Smooth muscle cell (in vitro differentiated cells): ENCODE measurements around the gene PSMA2. TPM values are rescaled to one million over a fixed set of nuclear protein-coding genes. Genes with fewer than 3 reads are reported as not detected.

Experiments
- DNase-seq: peaks from one replicate; lab custom pipeline; 2025; ENCODE audit not compliant: unreplicated experiment; lab: John Stamatoyannopoulos, UW
- H2AFZ ChIP-seq: fragments of 200-600 bp; sonication (generic); 2 replicates; pipeline ENCODE4 v1.6.0; 2016; ENCODE audit warnings: antibody characterized with exemption, low read depth, mild to moderate bottlenecking
- H3F3A ChIP-seq: fragments of 200-600 bp; sonication (generic); 2 replicates; pipeline ENCODE4 v1.6.0; 2017; ENCODE audit warnings: antibody characterized with exemption, low read depth
- H3K27ac ChIP-seq: fragments of 200-600 bp; sonication (generic); 2 replicates; pipeline ENCODE4 v1.5.1; 2016; ENCODE audit warnings: low read depth, mild to moderate bottlenecking
- H3K27me3 ChIP-seq: fragments of 200-600 bp; sonication (generic); 2 replicates; pipeline ENCODE4 v1.6.1; 2016; ENCODE audit warnings: low read depth, mild to moderate bottlenecking
- H3K36me3 ChIP-seq: fragments of 200-600 bp; sonication (generic); 2 replicates; pipeline ENCODE4 v1.5.1; 2016; ENCODE audit warnings: low read depth
- H3K4me1 ChIP-seq: fragments of 200-600 bp; sonication (generic); 2 replicates; pipeline ENCODE4 v1.5.1; 2016; ENCODE audit warnings: low read depth
- H3K4me2 ChIP-seq: fragments of 200-600 bp; sonication (generic); 2 replicates; pipeline ENCODE4 v1.6.0; 2016; ENCODE audit warnings: mild to moderate bottlenecking
- H3K4me3 ChIP-seq: fragments of 200-600 bp; sonication (generic); 2 replicates; pipeline ENCODE4 v1.5.1; 2016; ENCODE audit warnings: mild to moderate bottlenecking
- H3K79me2 ChIP-seq: fragments of 200-600 bp; sonication (generic); 2 replicates; pipeline ENCODE4 v1.6.0; 2016; ENCODE audit warnings: low read depth, mild to moderate bottlenecking
- H3K9ac ChIP-seq: fragments of 200-600 bp; sonication (generic); 2 replicates; pipeline ENCODE4 v1.6.0; 2016; ENCODE audit warnings: low read depth
- H3K9me3 ChIP-seq: fragments of 200-600 bp; sonication (generic); replicated peaks from 2 replicates; pipeline ENCODE4 v1.5.1; 2016; ENCODE audit warnings: low read depth
- H4K20me1 ChIP-seq: fragments of 200-600 bp; sonication (generic); 2 replicates; pipeline ENCODE4 v1.6.0; 2016; ENCODE audit warnings: low read depth
- CTCF ChIP-seq: fragments of 200-600 bp; sonication (generic); IDR thresholded peaks from 2 replicates; pipeline ENCODE4 v1.5.1; 2017; ENCODE audit warnings: borderline replicate concordance, mild to moderate bottlenecking, antibody characterized with exemption; ENCODE audit not compliant: insufficient read depth, poor library complexity, severe bottlenecking
- WGBS: methylation state at CpG from one replicate; pipeline ENCODE4 v1.1.7; 2016; ENCODE audit warnings: low lambda C conversion rate; 5-methylcytosine and 5-hydroxymethylcytosine counted together
- polyA plus RNA-seq: library from polyadenylated mRNA; unstranded; fragments of >200 nt; fragmentation: Nextera tagmentation; extraction: Ambion mirVana; gene quantifications from 2 replicates; pipeline ENCODE4 v1.2.1, GENCODE V29; 2016
- total RNA-seq: library from RNA; depleted of rRNA; stranded (reverse); fragments of >200 nt; gene quantifications from 2 replicates; pipeline ENCODE4 v1.2.3, GENCODE V29; 2014

PSMA2 gene
- 178 and 180 TPM in 2 replicates for total RNA-seq
- 246 and 271 TPM in 2 replicates for polyA plus RNA-seq

DNA sequence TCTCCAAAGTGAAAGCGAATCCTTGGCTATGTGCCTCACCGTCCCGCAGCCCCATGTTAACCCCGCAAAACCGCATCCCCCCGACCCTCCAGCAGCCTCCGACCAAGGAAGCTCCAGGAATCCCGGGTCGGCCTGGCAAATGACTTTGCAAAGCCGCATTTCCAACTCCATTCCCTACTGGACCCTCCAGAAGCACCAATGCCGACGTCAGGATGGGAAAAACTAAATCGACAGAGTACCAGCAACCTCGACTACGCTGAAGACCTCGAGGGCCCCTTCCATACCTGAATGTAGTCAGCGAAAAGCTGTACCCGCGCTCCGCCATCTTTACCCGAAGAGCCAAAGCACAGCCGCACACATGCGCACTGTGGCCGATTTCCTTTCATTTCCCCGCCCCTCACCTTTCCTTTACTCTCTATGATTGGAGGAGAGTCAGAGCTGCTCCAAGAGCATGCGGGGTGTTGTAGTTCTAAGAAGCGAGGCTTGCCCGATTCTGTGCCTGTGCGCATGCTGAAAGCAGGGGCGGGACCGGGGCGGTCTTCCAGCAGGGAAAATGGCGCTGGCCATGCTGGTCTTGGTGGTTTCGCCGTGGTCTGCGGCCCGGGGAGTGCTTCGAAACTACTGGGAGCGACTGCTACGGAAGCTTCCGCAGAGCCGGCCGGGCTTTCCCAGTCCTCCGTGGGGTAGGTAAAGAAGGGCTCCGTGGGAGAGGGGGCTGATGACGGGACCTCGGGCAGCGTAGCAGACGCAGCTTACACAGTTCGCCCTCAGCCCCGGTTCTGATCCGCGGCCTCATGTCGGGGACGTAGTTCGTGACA is at the start of gene PSMA2, which contains the start of gene MRPL32:
Gene PSMA2 (minus strand): TSS at position 341 of the 818 bp plus-strand sequence. CDS start 16 bp downstream, at position 325.
Gene MRPL32 (plus strand): TSS at position 543 of the 818 bp plus-strand sequence. CDS start 11 bp downstream, at position 554.
- H4K20me1 ChIP-seq, result peaks cover 52% of the 10 kb centered on the region
- peaks cover 21% of the 10 kb centered on the region for H3K4me1 ChIP-seq
- H3K9me3 ChIP-seq, result no peaks in the 10 kb centered on the region
- H3K4me2 ChIP-seq, result peak within 1 kb of the TSS; percentile 94
- H2AFZ ChIP-seq, result peak within 1 kb of the TSS; percentile 99
- peak within 1 kb of the TSS; percentile 80 for H3K27ac ChIP-seq
- under 1% methylated on average over 56 of the region's 56 CpGs for WGBS
- H3K36me3 ChIP-seq, result no peaks in the 10 kb centered on the region
- H3F3A ChIP-seq, result no peaks in the 10 kb centered on the region
- peaks cover 73% of the 10 kb centered on the region for H3K79me2 ChIP-seq
- TF ChIP-seq CTCF, result no peak
- H3K9ac ChIP-seq, result peak within 1 kb of the TSS; percentile 96
- peak; percentile 81 for DNase-seq
- H3K27me3 ChIP-seq, result no peaks in the 10 kb centered on the region
- peak within 1 kb of the TSS; percentile 96 for H3K4me3 ChIP-seq

DNA sequence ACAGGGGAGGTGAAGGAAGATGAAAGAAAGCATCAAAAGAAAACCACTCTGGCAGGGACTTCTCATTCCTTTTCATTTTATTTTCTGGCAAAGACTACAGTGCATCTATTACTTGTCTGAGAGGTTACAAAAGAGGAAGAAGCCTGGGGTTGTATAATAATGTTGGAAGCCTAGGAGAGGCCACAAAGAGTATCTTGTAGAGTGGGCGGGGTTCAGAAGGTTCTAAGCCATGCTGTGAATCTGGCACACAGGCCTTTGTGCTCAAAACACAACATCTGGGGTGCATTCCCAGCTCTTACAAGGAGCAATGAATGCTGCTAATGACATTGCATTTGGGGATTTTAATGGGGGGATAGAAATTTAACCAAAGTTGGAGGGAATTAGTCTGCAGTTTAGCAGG is 49.6 kb upstream of the PSMA2 start:
- no peak for TF ChIP-seq CTCF
- H3K4me2 ChIP-seq, result no peak overlapping the region
- peak overlapping the region; percentile 0 for H2AFZ ChIP-seq
- H3K4me1 ChIP-seq, result no peaks in the 10 kb centered on the region
- no peak for DNase-seq
- no peaks in the 10 kb centered on the region for H3K9me3 ChIP-seq
- H3K9ac ChIP-seq, result no peak overlapping the region
- H4K20me1 ChIP-seq, result no peaks in the 10 kb centered on the region
- no peaks in the 10 kb centered on the region for H3K27me3 ChIP-seq
- peaks cover 4% of the 10 kb centered on the region for H3K36me3 ChIP-seq
- H3K79me2 ChIP-seq, result no peaks in the 10 kb centered on the region
- WGBS, result 90% methylated on average over 1 of the region's 1 CpG
- no peak overlapping the region for H3K27ac ChIP-seq
- no peaks in the 10 kb centered on the region for H3F3A ChIP-seq
- no peak overlapping the region for H3K4me3 ChIP-seq

DNA sequence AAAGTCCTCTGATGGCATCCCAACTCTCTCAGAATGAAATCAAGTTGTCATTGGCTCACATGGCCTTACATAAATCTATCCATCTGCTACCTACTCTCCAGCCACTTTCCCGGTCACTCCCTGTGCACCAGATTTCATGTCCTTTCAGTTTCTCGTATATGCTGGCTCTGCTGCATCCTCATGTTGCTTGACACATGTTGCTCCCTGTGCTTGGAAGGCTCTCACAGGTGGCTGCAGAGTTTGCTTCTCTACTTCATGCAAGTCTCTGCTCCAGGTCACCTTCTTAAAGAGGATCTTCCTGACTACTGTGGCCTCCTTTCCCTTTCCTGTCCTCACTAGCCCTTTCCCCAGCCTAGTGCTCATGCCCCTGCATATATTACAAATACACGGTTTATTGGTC is 48.5 kb upstream of the PSMA2 start:
- no peak for DNase-seq
- H3K27ac ChIP-seq, result no peak overlapping the region
- H3K9ac ChIP-seq, result no peak overlapping the region
- no peak for TF ChIP-seq CTCF
- no peak overlapping the region for H3K4me3 ChIP-seq
- no peaks in the 10 kb centered on the region for H3K27me3 ChIP-seq
- H2AFZ ChIP-seq, result no peak overlapping the region
- no peaks in the 10 kb centered on the region for H3K9me3 ChIP-seq
- no peaks in the 10 kb centered on the region for H4K20me1 ChIP-seq
- no peaks in the 10 kb centered on the region for H3F3A ChIP-seq
- no peak overlapping the region for H3K4me2 ChIP-seq
- H3K36me3 ChIP-seq, result peaks cover 4% of the 10 kb centered on the region
- no peaks in the 10 kb centered on the region for H3K79me2 ChIP-seq
- WGBS, result 92% methylated on average over 3 of the region's 3 CpGs
- no peaks in the 10 kb centered on the region for H3K4me1 ChIP-seq
